Subcutaneous adipose tissue (tissue), 4 donors: ENCODE measurements around the gene EPB42. TPM values are rescaled to one million over a fixed set of nuclear protein-coding genes. Genes with fewer than 3 reads are reported as not detected.

Experiments used
- CTCF ChIP-seq: fragments of 450-650 bp; IDR thresholded peaks from one replicate; pipeline ENCODE4 v1.5.1; 2016; ENCODE audit warnings: low read depth, mild to moderate bottlenecking, control low read depth, antibody characterized with exemption, moderate library complexity
- total RNA-seq, 4 donors: library from RNA; depleted of rRNA; stranded (reverse); fragments of >200 nt; gene quantifications; one replicate each; pipeline ENCODE4 v1.1.0, GENCODE V29; 2016

The EPB42 gene
- total RNA-seq, result 10 to 100 TPM in 1 of 4 donors, 1 to 10 TPM in 3; 1.5 to 11.1 (median 2.2) TPM

- no peak for TF ChIP-seq CTCF
Measured at GRCh38 chr15:43220991-43221403, at the start of gene EPB42. Gene EPB42, minus strand, starts transcription at chr15:43221018. Its CDS starts 193 bp downstream, at chr15:43220825.

- no peak for TF ChIP-seq CTCF
Measured at GRCh38 chr15:43270113-43270665, 49.4 kb upstream of the EPB42 start.

- TF ChIP-seq CTCF, result no peak
Measured at GRCh38 chr15:43268111-43269105, 47.6 kb upstream of the EPB42 start.

GRCh38 chr15:43267439-43267838 lies 46.6 kb upstream of the EPB42 start:
- TF ChIP-seq CTCF, result no peak

- no peak for TF ChIP-seq CTCF
Measured at GRCh38 chr15:43266834-43267233, 46.0 kb upstream of the EPB42 start, which contains the start of gene TGM5. Gene TGM5, minus strand, starts transcription at chr15:43266928. Its CDS starts 79 bp downstream, at chr15:43266849.

- TF ChIP-seq CTCF, result no peak
Measured at GRCh38 chr15:43266386-43266785, 45.6 kb upstream of the EPB42 start.

GRCh38 chr15:43260011-43260615 lies 39.3 kb upstream of the EPB42 start:
- no peak for TF ChIP-seq CTCF
